CD4-positive, alpha-beta T cell treated with Interleukin-6 for 4 hours (primary cell): ENCODE results near the gene RPS6KA4.

ENCODE experiments used
- DNase-seq: peaks from one replicate; pipeline ENCODE4 v3.0.0-alpha.2; 2020; ENCODE audit warnings: mixed read lengths

RPS6KA4 gene

GRCh38 chr11:64369440-64370421 is 10.8 kb downstream of the RPS6KA4 start:
- DNase-seq = no peak

DNA sequence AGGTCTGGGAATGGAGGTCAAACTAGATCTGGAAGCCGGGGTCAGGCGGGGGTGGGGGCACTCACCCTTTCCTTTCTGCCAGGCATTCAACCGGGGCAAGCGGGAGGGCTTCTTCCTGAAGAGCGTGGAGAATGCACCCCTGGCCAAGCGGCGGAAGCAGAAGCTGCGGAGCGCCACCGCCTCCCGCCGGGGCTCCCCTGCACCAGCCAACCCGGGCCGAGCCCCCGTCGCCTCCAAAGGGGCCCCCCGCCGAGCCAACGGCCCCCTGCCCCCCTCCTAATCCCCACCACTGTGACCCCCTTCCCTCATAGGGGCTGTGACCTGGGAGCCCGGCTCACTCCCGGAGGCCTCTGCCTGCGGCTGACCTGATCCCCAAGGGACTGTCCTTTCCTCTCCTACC is 12.2 kb downstream of the RPS6KA4 start:
- no peak for DNase-seq

DNA sequence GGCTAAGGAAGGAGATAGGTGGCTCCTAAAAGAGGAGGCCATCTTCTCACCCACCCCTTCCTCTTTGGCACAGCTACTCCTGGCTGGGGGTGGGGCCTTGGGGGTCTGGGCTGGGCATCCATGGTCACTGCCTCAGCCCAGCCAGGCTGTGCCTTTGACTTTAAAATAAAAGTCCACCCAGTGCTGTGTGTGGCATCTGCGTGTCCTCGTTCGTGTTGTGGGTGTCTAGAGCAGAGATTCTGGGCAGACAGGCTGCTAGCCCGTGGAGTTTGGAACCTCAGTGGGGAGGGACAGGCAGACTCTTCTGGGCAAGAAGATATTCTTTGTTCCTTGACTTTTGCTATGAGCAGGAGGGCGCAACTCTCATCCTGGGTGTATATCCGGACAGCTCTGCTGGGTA is 13.1 kb downstream of the RPS6KA4 start:
- no peak for DNase-seq

DNA sequence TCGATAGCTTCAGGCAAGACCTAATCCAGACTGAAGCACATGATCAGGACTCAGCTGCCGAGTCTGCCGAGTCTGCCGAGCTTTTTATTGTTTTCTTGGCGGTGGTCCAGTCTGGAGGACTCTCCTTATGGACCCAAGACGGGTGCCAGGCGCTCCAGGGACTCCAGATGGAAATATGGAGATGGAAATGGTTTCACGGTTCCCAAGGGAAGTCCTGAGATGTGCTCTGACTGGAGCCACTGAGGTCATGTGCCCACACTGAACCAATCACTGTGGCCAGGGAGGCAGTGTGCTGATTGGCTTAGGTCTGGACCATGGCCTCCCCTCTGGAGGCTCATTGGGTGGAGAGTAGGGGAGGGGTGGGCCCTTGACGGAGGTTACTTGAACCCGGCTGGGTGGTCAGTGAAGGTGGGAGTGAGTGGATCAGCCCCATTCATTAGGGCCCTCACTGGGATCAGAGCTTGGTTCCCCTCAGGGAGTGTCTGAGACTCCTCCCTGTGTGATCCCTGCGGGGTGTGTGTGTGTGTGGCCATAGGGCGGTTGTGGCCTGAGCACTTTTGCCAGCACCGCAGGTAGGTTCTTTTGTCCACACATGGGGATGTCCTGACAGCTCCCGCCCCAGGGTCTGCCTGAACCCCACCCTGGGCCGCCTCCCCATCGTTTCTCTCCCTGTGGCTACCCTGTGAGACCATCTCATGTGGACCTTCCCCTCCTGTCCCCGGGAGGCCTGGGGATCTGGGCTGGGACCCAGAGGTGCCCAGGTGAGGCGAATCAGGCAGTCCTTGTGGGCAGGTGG is 14.0 kb downstream of the RPS6KA4 start:
- DNase-seq = no peak

DNA sequence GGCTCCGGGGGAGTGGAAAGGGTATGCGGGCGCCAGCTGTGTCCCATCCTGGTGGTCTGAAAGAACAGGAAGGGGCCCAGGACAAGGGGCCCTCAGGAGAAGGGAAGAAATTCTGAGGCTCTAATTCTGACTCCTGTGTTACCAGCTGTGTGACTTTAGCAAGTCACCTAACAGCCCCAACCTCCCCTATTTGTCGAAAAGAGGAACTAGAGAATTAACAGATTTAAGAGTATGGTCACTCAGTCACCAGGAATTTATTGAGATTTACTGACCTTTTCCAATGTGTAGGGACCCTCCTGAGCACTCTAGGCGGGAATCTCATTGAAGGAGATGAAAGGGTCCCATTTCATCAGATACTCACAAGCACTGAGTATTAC is 14.6 kb downstream of the RPS6KA4 start:
- DNase-seq = no peak

DNA sequence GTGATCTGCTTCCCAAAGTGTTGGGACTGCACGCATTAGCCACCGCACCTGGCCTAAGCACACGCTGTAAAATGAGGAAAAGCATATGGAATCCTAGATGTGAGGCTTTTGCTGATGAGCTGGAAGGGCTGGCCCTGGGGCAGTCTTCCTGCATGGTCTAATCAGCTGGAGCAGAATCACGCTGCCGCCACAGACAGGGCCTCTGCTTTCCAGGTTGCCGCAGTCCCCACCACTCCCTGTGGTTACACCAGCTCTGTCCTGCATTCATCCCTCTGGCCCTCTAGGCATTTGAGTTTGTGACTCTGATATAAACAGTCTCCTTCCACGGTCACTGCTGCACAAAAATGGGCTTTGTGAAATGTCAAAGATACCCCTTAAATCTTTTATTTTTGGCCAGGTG is 17.1 kb downstream of the RPS6KA4 start:
- DNase-seq = no peak

GRCh38 chr11:64378335-64378880 is 19.4 kb downstream of the RPS6KA4 start:
- DNase-seq = no peak

DNA sequence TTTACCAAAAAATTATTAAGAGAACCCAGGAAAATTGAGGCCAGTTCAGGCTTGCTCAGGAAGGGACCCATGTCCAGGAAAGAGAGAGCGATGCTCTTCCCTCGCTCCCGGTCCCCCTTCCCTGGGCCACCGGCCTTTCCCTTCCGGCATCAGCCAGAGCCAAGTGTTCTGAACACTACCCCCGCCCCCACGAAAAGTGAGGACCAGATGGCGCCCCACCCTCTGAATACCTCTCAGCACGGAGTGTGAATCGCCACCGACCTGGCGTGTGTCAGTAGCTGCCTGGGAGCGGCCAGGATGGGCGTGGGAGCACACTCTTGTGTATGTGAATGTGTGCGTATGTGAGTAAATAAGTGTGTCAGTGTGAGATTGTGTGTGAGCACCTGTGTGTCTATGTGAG is 20.2 kb downstream of the RPS6KA4 start:
- DNase-seq = no peak

DNA sequence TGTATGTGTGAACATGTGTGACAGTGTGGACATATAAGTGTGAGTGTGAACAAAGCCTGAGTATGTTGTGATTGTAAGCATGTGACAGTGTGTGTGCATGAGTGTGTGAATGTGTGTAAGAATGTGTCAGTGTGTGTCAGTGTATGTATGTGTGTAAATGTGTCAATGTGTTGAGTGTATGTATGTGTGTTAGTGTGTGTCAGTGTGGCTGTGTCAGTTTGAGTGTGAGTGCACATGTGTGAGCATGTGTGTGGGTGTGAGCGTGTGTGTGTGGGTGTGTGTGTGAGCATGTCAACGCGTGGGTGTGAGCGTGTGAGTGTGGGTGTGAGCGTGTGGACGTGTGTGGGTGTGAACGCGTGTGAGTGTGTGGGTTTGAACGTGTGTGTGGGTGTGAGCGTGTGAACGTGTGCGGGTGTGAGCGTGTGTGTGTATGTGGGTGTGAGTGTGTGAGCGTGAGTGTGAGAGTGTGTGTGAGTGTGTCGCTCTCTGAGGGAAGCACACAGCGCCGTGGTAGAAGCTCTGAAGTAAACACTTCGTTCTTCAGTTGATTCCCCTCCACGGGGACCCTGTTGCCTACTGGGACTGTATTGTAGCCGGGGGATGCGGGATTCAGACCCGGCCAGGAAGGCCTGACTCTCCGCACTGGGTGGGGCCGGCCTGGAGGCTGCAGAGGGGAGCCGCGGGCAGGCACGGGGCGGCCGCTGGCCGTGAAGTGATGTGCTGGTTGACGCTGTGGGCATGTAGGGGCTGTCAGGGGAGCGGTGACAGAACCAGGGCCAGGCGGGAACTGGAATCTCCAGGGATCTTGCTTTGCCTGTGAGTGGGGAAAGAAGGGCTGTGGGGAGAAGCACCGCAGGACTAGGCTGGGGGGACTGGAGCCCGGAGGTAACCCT is 21.1 kb downstream of the RPS6KA4 start:
- DNase-seq = no peak

DNA sequence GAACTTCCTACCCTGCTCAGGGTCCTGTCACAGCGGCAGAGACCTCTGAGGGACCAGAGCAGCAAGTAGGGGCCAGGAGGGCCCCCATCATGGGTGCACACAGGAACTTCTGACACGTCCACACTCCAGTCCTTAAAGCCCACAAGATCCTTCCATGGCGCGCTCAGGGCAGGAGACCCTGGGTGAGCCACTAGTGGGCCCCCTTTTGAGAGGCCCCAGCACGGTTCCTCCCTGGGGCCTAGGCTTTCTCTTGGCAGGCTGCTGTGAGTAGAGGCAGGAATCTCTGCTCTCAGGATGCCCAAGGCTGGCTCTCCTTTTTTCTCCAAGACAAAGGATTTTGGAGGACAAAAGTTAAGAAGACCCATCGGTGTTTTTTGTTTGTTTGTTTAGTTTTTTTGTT is 22.4 kb downstream of the RPS6KA4 start:
- no peak for DNase-seq

- DNase-seq = no peak
These were observed 23.1 kb downstream of the RPS6KA4 start for GRCh38 chr11:64382047-64382446.

- no peak for DNase-seq
These were observed 23.6 kb downstream of the RPS6KA4 start for GRCh38 chr11:64382586-64382985.

- DNase-seq = no peak
These were observed 24.6 kb downstream of the RPS6KA4 start for GRCh38 chr11:64383580-64383979.

GRCh38 chr11:64384028-64384737 is 25.2 kb downstream of the RPS6KA4 start:
- DNase-seq = no peak

GRCh38 chr11:64384981-64385944 is 26.3 kb downstream of the RPS6KA4 start:
- DNase-seq = no peak

DNA sequence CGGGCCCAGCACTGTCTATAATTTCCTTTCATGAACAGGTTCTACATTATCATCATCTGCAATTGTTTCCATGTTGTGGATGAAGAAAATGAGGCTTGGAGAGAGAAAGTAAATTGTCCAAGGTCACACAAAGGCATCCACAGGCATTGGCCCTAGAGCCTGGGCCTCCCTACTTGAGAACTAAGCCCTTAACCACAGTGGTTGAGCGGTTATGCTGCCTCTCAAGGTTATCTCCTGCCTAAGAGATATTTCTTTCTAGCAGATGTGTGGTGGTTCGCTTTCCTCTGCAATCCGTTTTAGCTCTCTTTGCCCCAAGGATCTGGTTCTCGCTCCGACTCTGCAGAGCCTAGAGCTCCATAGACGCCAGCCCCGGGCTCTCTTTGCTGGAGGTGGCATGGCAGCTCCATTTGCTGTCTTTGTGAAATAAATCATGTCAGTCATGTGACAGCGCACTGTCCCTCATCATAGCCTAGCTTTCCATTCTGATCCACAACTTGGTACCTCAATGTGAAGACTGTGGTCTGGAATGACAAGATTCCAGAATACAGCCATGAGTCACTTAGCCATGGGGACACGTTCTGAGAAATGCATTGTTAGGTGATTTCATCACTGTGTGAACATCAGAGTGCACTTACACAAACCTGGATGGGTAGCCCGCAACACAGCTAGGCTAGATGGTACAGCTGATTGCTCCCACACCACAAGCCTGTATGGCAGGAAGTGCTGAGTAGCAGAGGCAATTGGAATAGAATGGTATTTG is 27.2 kb downstream of the RPS6KA4 start:
- DNase-seq = no peak

- no peak for DNase-seq
These were observed 29.0 kb downstream of the RPS6KA4 start for GRCh38 chr11:64387916-64388315.

GRCh38 chr11:64388894-64389293 is 29.9 kb downstream of the RPS6KA4 start:
- no peak for DNase-seq

DNA sequence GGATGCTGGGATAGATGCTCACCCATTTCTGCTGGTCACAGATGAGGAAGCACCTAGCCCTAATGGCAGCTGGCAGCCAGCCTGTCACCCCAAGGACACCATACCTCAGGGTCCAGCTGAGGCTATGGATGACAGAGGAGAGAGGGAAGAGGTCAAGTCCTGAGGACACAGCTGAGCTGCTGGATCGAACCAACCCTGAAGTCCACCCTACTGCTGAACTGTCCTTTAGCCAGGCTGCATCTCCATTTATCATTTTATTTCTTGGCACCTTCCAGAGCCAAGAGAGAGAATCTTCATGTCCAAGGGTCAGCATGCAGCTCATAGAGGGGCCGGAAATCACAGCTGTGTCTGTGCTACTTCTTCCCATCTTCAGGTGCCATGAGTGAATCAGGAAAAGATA is 30.9 kb downstream of the RPS6KA4 start:
- DNase-seq = no peak

- no peak for DNase-seq
These were observed 31.6 kb downstream of the RPS6KA4 start for GRCh38 chr11:64390558-64390957.
